Dermis microvascular lymphatic vessel endothelial cell (primary cell): ENCODE measurements around the gene LAMA2. TPM values are rescaled to one million over a fixed set of nuclear protein-coding genes. Genes with fewer than 3 reads are reported as not detected.
"Not testable (repeated sequence)": the region's sequence is repeated elsewhere in the genome, so short reads cannot be mapped to it uniquely, and the experiment has no call there.

Experiments used
- DNase-seq, 2 donors: peaks; one replicate each; pipeline versions ENCODE4 v3.0.0 to v3.0.0-alpha.2; 2010; ENCODE audit warnings: low read depth in 2 of 2
- total RNA-seq: library from RNA; depleted of rRNA; stranded (reverse); fragments of >200 nt; gene quantifications from 2 replicates; pipeline ENCODE4 v1.2.1, GENCODE V29; 2014

The LAMA2 gene
- total RNA-seq, 1 donor from 2014 or later = 0.64 TPM

GRCh38 chr6:129120856-129121638 is 238.1 kb downstream of the LAMA2 start:
- DNase-seq = peak in 1 of 2 donors; percentile 18

GRCh38 chr6:129124347-129124746 is 241.4 kb downstream of the LAMA2 start:
- DNase-seq = no peak

GRCh38 chr6:129130106-129130505 is 247.2 kb downstream of the LAMA2 start:
- DNase-seq = no peak

GRCh38 chr6:129130959-129131681 is 248.2 kb downstream of the LAMA2 start:
- DNase-seq = no peak

GRCh38 chr6:129133770-129134192 is 250.8 kb downstream of the LAMA2 start:
- peak in 1 of 2 donors; percentile 87 for DNase-seq

GRCh38 chr6:129134535-129134934 is 251.6 kb downstream of the LAMA2 start:
- DNase-seq = peak in 1 of 2 donors; percentile 55

- no peak for DNase-seq
Observed at GRCh38 chr6:129135451-129135850, 252.5 kb downstream of the LAMA2 start.

- no peak for DNase-seq
Observed at GRCh38 chr6:129136751-129137150, 253.8 kb downstream of the LAMA2 start.

GRCh38 chr6:129138739-129139405 is 255.9 kb downstream of the LAMA2 start:
- DNase-seq = no peak

GRCh38 chr6:129140526-129140925 is 257.6 kb downstream of the LAMA2 start:
- no peak for DNase-seq

GRCh38 chr6:129141499-129141898 is 258.6 kb downstream of the LAMA2 start:
- DNase-seq = no peak

- DNase-seq = no peak
Observed at GRCh38 chr6:129146902-129147301, 264.0 kb downstream of the LAMA2 start.

GRCh38 chr6:129150507-129150906 is 267.6 kb downstream of the LAMA2 start:
- no peak for DNase-seq

GRCh38 chr6:129153257-129153656 is 270.3 kb downstream of the LAMA2 start:
- DNase-seq = no peak

- DNase-seq = not testable (repeated sequence)
Observed at GRCh38 chr6:129159242-129159641, 276.3 kb downstream of the LAMA2 start.

GRCh38 chr6:129162605-129163004 is 279.7 kb downstream of the LAMA2 start:
- DNase-seq = no peak

- DNase-seq = no peak
Observed at GRCh38 chr6:129163551-129163950, 280.6 kb downstream of the LAMA2 start.

- DNase-seq = no peak
Observed at GRCh38 chr6:129164032-129164431, 281.1 kb downstream of the LAMA2 start.

- not testable (repeated sequence) for DNase-seq
Observed at GRCh38 chr6:129172279-129172995, 289.5 kb downstream of the LAMA2 start.

GRCh38 chr6:129175066-129175465 is 292.1 kb downstream of the LAMA2 start:
- DNase-seq = no peak

- peak in 1 of 2 donors; percentile 51 for DNase-seq
Observed at GRCh38 chr6:129177801-129178200, 294.9 kb downstream of the LAMA2 start.

- DNase-seq = no peak
Observed at GRCh38 chr6:129179283-129179682, 296.3 kb downstream of the LAMA2 start.
